ENCODE data around the gene APBB3.

The APBB3 gene

DNA sequence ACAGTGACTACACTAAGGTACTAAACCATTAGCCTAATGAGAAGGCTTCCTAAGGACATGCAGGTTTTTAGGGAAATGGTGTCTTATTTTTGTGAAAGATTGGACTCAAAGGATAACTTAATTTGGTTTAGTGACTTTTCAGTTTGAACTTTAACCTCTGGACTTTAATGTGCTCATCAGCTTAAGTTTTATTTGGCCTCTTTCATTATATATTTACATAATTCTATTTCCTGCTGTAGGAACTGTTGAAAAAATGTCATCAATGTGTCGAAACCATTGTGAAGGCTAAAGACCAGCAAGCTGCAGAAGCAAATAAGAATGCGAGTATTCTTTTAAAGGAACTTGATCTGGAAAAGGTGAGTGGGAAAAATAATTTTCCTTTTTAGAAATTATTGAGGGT, 51.3 kb downstream of the APBB3 start:
- DNase-seq (ENCODE audit: low read depth): no peak
- in situ Hi-C loops (cut with HindIII; ENCODE audit: low sequenced_read_pairs): no loop called here
- no peak for TF ChIP-seq CTCF (IDR thresholded peaks at IDR 0.05; ENCODE audit: low read depth, low read length, missing control alignments)
- H3K4me3 ChIP-seq (ENCODE audit: low read depth, low read length): no peak overlapping the region

DNA sequence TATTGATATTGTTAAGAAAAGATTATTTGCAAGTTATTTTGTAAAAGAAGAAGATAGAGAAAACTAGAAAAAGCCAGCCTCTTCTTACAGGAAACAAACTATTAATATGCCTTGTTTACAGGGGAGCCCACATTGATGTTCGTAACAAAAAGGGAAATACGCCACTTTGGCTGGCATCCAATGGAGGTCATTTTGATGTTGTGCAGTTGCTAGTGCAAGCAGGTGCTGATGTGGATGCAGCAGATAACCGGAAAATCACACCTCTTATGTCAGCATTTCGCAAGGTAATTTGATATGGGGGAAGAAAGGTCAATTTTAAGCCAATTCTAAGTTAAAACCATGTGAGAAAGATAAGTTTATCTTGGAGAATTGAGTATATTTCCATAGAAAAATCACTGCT, 54.5 kb downstream of the APBB3 start:
- in situ Hi-C loops (cut with HindIII; ENCODE audit: low sequenced_read_pairs): no loop called here
- no peak for TF ChIP-seq CTCF (IDR thresholded peaks at IDR 0.05; ENCODE audit: low read depth, low read length, missing control alignments)
- no peak for DNase-seq (ENCODE audit: low read depth)
- no peak overlapping the region for H3K4me3 ChIP-seq (ENCODE audit: low read depth, low read length)
